WTC11 (cell line): ENCODE results near the gene NFATC1.

Source experiments
- IRF1 ChIP-seq: sonication (generic); formaldehyde crosslinking; IDR thresholded peaks from 2 replicates; pipeline ENCODE4 v1.8.0; 2023; ENCODE audit warnings: missing genetic modification reagents
- OVOL2 ChIP-seq: fragments of 250-450 bp; sonication (Bioruptor Pico); IDR thresholded peaks from 2 replicates; pipeline ENCODE4 v1.9.0; 2021; ENCODE audit warnings: mild to moderate bottlenecking, borderline replicate concordance
- TF ChIP-seq, protein P1 (sequence below): fragments of 200-600 bp; IDR thresholded peaks from 2 replicates; pipeline ENCODE4 v1.8.0; 2022; ENCODE audit warnings: antibody characterized with exemption
- TF ChIP-seq, protein P2 (sequence below): sonication (generic); formaldehyde crosslinking; IDR thresholded peaks from 2 replicates; pipeline ENCODE4 v1.8.0; 2022; ENCODE audit warnings: mild to moderate bottlenecking, missing genetic modification reagents
- TF ChIP-seq, protein P3 (sequence below): sonication (generic); formaldehyde crosslinking; IDR thresholded peaks from 2 replicates; pipeline ENCODE4 v1.8.1; 2023; ENCODE audit warnings: mild to moderate bottlenecking, missing genetic modification reagents, moderate library complexity
- TF ChIP-seq, protein P4 (sequence below): sonication (generic); formaldehyde crosslinking; conservative IDR thresholded peaks from 2 replicates; pipeline ENCODE4 v1.8.1; 2022; ENCODE audit warnings: mild to moderate bottlenecking, missing genetic modification reagents

- TF ChIP-seq, protein P1, sequence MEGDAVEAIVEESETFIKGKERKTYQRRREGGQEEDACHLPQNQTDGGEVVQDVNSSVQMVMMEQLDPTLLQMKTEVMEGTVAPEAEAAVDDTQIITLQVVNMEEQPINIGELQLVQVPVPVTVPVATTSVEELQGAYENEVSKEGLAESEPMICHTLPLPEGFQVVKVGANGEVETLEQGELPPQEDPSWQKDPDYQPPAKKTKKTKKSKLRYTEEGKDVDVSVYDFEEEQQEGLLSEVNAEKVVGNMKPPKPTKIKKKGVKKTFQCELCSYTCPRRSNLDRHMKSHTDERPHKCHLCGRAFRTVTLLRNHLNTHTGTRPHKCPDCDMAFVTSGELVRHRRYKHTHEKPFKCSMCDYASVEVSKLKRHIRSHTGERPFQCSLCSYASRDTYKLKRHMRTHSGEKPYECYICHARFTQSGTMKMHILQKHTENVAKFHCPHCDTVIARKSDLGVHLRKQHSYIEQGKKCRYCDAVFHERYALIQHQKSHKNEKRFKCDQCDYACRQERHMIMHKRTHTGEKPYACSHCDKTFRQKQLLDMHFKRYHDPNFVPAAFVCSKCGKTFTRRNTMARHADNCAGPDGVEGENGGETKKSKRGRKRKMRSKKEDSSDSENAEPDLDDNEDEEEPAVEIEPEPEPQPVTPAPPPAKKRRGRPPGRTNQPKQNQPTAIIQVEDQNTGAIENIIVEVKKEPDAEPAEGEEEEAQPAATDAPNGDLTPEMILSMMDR = no peak
- TF ChIP-seq, protein P2, sequence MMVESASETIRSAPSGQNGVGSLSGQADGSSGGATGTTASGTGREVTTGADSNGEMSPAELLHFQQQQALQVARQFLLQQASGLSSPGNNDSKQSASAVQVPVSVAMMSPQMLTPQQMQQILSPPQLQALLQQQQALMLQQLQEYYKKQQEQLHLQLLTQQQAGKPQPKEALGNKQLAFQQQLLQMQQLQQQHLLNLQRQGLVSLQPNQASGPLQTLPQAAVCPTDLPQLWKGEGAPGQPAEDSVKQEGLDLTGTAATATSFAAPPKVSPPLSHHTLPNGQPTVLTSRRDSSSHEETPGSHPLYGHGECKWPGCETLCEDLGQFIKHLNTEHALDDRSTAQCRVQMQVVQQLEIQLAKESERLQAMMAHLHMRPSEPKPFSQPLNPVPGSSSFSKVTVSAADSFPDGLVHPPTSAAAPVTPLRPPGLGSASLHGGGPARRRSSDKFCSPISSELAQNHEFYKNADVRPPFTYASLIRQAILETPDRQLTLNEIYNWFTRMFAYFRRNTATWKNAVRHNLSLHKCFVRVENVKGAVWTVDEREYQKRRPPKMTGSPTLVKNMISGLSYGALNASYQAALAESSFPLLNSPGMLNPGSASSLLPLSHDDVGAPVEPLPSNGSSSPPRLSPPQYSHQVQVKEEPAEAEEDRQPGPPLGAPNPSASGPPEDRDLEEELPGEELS (CRISPR knock-in tag) = no peak
- TF ChIP-seq, protein P3, sequence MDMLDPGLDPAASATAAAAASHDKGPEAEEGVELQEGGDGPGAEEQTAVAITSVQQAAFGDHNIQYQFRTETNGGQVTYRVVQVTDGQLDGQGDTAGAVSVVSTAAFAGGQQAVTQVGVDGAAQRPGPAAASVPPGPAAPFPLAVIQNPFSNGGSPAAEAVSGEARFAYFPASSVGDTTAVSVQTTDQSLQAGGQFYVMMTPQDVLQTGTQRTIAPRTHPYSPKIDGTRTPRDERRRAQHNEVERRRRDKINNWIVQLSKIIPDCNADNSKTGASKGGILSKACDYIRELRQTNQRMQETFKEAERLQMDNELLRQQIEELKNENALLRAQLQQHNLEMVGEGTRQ (CRISPR knock-in tag) = no peak
- TF ChIP-seq OVOL2 (CRISPR knock-in tag) (no peak), IRF1 (CRISPR knock-in tag) (no peak)
- TF ChIP-seq, protein P4, sequence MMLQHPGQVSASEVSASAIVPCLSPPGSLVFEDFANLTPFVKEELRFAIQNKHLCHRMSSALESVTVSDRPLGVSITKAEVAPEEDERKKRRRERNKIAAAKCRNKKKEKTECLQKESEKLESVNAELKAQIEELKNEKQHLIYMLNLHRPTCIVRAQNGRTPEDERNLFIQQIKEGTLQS (CRISPR knock-in tag) = no peak
These were observed 88.3 kb downstream of the NFATC1 start for GRCh38 chr18:79483971-79484491.
